GM21825 (cell line): ENCODE results near the gene CHSY3.

ENCODE experiments used
- ATAC-seq: cut with Tn5 transposase; IDR thresholded peaks from one replicate; pipeline ENCODE4 v1.9.1; 2021; ENCODE audit warnings: mild to moderate bottlenecking, moderate library complexity; ENCODE audit not compliant: unreplicated experiment

Gene CHSY3

GRCh38 chr5:130077007-130077406, 172.7 kb downstream of the CHSY3 start:
- no peak for ATAC-seq

GRCh38 chr5:130078661-130079060, 174.4 kb downstream of the CHSY3 start:
- no peak for ATAC-seq

- ATAC-seq = no peak
These were observed 186.5 kb downstream of the CHSY3 start for GRCh38 chr5:130090569-130091270.

- no peak for ATAC-seq
These were observed 188.7 kb downstream of the CHSY3 start for GRCh38 chr5:130092991-130093390.

- ATAC-seq = no peak
These were observed 192.2 kb downstream of the CHSY3 start for GRCh38 chr5:130096483-130096882.

GRCh38 chr5:130099008-130099407, 194.7 kb downstream of the CHSY3 start:
- ATAC-seq = no peak

GRCh38 chr5:130102375-130102774, 198.1 kb downstream of the CHSY3 start:
- ATAC-seq = no peak

GRCh38 chr5:130102960-130103359, 198.7 kb downstream of the CHSY3 start:
- no peak for ATAC-seq

- no peak for ATAC-seq
These were observed 200.8 kb downstream of the CHSY3 start for GRCh38 chr5:130104895-130105688.

GRCh38 chr5:130106480-130106879, 202.2 kb downstream of the CHSY3 start:
- no peak for ATAC-seq

- ATAC-seq = peak; percentile 63
These were observed 204.9 kb downstream of the CHSY3 start for GRCh38 chr5:130109152-130109551.

- ATAC-seq = no peak
These were observed 206.1 kb downstream of the CHSY3 start for GRCh38 chr5:130110328-130110727.

- no peak for ATAC-seq
These were observed 207.5 kb downstream of the CHSY3 start for GRCh38 chr5:130111746-130112145.

- ATAC-seq = peak; percentile 88
These were observed 208.0 kb downstream of the CHSY3 start for GRCh38 chr5:130112246-130112645.

GRCh38 chr5:130115686-130116085, 211.4 kb downstream of the CHSY3 start:
- no peak for ATAC-seq

GRCh38 chr5:130116462-130116861, 212.2 kb downstream of the CHSY3 start:
- ATAC-seq = no peak

GRCh38 chr5:130116972-130117371, 212.7 kb downstream of the CHSY3 start:
- ATAC-seq = no peak

GRCh38 chr5:130126746-130127145, 222.5 kb downstream of the CHSY3 start:
- ATAC-seq = no peak

- no peak for ATAC-seq
These were observed 231.2 kb downstream of the CHSY3 start for GRCh38 chr5:130135506-130135905.

- no peak for ATAC-seq
These were observed 232.0 kb downstream of the CHSY3 start for GRCh38 chr5:130136300-130136699.

GRCh38 chr5:130137681-130138080, 233.4 kb downstream of the CHSY3 start:
- ATAC-seq = no peak

- ATAC-seq = no peak
These were observed 234.3 kb downstream of the CHSY3 start for GRCh38 chr5:130138406-130139045.
